Measurements from ENCODE around the gene NCOA3. TPM values are rescaled to one million over a fixed set of nuclear protein-coding genes. Genes with fewer than 3 reads are reported as not detected.

The NCOA3 gene
- polyA plus RNA-seq, 1 of the 3 experiments (the other 2 are of a cell fraction): 5.8 TPM

GRCh38 chr20:47453167-47453782 lies 48.4 kb upstream of the NCOA3 start (continued):
- TF ChIP-seq IRF3 (IDR thresholded peaks at IDR 0.05; ENCODE audit: low read depth, low read length) (no peak), PBX3 (IDR thresholded peaks at IDR 0.05) (peak; percentile 60)

- CTCF ChIA-PET: interaction anchor here (1.1 to 1.9 kb wide), 2 partner anchors 71 to 258 kb away, joined by 3 to 8 read pairs; no protein-coding TSS in a partner anchor
Observed at GRCh38 chr20:47454298-47455132, 47.2 kb upstream of the NCOA3 start.

More at GRCh38 chr20:47454298-47455132, 47.2 kb upstream of the NCOA3 start:
- Histone ChIP-seq H2AFZ (ENCODE audit: low read depth) (no peak overlapping the region), H3K27me3 (ENCODE audit: insufficient read depth) (no peaks in the 10 kb centered on the region), H3K9ac (no peak overlapping the region), H3K9me2 (no peaks in the 10 kb centered on the region), H3K27ac (ENCODE audit: low read depth in 2 of 2, low read length in 1 of 2) (no peak overlapping the region), H3K79me2 (ENCODE audit: insufficient read depth) (no peaks in the 10 kb centered on the region), H4K20me1 (ENCODE audit: insufficient read depth) (no peaks in the 10 kb centered on the region), H3K9me3 (peaks cover 4% of the 10 kb centered on the region; the same call in 1 of the 2 replicates), H3K4me3 (ENCODE audit: low read depth in 2 of 2, low read length in 1 of 2) (no peak overlapping the region), H3K4me1 (ENCODE audit: control insufficient read depth in 1 of 2, insufficient read depth in 2 of 2, low read depth in 1 of 2, low read length in 1 of 2) (no peaks in the 10 kb centered on the region), H3K36me3 (replicated peaks in 1 of 2; ENCODE audit: control insufficient read depth in 1 of 2, insufficient read depth in 2 of 2, low read length in 1 of 2) (no peaks in the 10 kb centered on the region), H3F3A (replicated peaks; ENCODE audit: insufficient read depth) (peaks cover 23% of the 10 kb centered on the region), H3K4me2 (no peak overlapping the region)
- WGBS (ENCODE audit: low lambda C conversion rate): 89% methylated on average over 10 of the region's 10 CpGs
- POLR2A ChIA-PET: no interaction called here
- no peak for TF ChIP-seq TEAD4 (IDR thresholded peaks at IDR 0.05; ENCODE audit: borderline replicate concordance, insufficient read depth)
- TF ChIP-seq FOXJ3 (CRISPR knock-in tag; IDR thresholded peaks at IDR 0.05): no peak
- no peak for TF ChIP-seq YY1 (IDR thresholded peaks at IDR 0.05; ENCODE audit: low read depth)
- TF ChIP-seq PBX3 (IDR thresholded peaks at IDR 0.05): no peak
- TF ChIP-seq TCF12 (IDR thresholded peaks at IDR 0.05): no peak
- no peak for TF ChIP-seq JUND (IDR thresholded peaks at IDR 0.05)
- no peak for DNase-seq

Data from SK-N-SH (cell line).